DND-41 (cell line): ENCODE results near the gene MTCH1.
"Not testable (repeated sequence)": the region's sequence is repeated elsewhere in the genome, so short reads cannot be mapped to it uniquely, and the experiment has no call there.

Source experiments
- ATAC-seq: fragments of 200-7000 bp; cut with Tn5 transposase; 3 replicates; pipeline ENCODE4 v1.9.1; 2021; ENCODE audit warnings: low read depth; ENCODE audit not compliant: insufficient read depth
- DNase-seq: peaks from one replicate; pipeline ENCODE4 v3.0.0-alpha.2; 2020
- H2AFZ ChIP-seq: 2 replicates; pipeline ENCODE4 v1.6.0; 2012; ENCODE audit warnings: low read depth, low read length
- H3K27ac ChIP-seq: 2 replicates; pipeline ENCODE4 v1.5.1; 2012; ENCODE audit warnings: low read length, inconsistent platforms
- H3K27me3 ChIP-seq: fragments of 200-600 bp; sonication (generic); 2 replicates; pipeline ENCODE4 v1.6.0; 2012; ENCODE audit warnings: low read length, mild to moderate bottlenecking, inconsistent platforms; ENCODE audit not compliant: insufficient read depth, poor library complexity
- H3K36me3 ChIP-seq: 2 replicates; pipeline ENCODE4 v1.5.1; 2012; ENCODE audit warnings: low read length, inconsistent platforms; ENCODE audit not compliant: insufficient read depth
- H3K4me1 ChIP-seq: 2 replicates; pipeline ENCODE4 v1.5.1; 2012; ENCODE audit warnings: mild to moderate bottlenecking, low read length; ENCODE audit not compliant: insufficient read depth
- H3K4me2 ChIP-seq: 2 replicates; pipeline ENCODE4 v1.6.0; 2012; ENCODE audit warnings: mild to moderate bottlenecking, moderate library complexity, low read length, inconsistent platforms; ENCODE audit not compliant: insufficient read depth
- H3K4me3 ChIP-seq, 2 experiments: fragments of 200-600 bp in 1 of 2; shearing (Covaris generic) in 1 of 2; 2 replicates each; pipeline ENCODE4 v1.5.1; 2012 to 2016; ENCODE audit warnings: inconsistent platforms in 2 of 2, low read length in 2 of 2, mild to moderate bottlenecking in 2 of 2, low read depth in 1 of 2, moderate library complexity in 1 of 2
- H3K79me2 ChIP-seq: 2 replicates; pipeline ENCODE4 v1.6.0; 2012; ENCODE audit warnings: low read length, inconsistent platforms; ENCODE audit not compliant: insufficient read depth
- H3K9ac ChIP-seq: 2 replicates; pipeline ENCODE4 v1.6.0; 2012; ENCODE audit warnings: low read depth, mild to moderate bottlenecking, inconsistent platforms, low read length, moderate library complexity
- H3K9me3 ChIP-seq: 2 replicates; pipeline ENCODE4 v1.5.1; 2012; ENCODE audit warnings: low read length, moderate library complexity, mild to moderate bottlenecking, inconsistent platforms; ENCODE audit not compliant: insufficient read depth, severe bottlenecking
- H4K20me1 ChIP-seq: 2 replicates; pipeline ENCODE4 v1.6.0; 2012; ENCODE audit warnings: low read length; ENCODE audit not compliant: insufficient read depth
- EZH2 ChIP-seq: IDR thresholded peaks from 3 replicates; pipeline ENCODE4 v1.6.1; 2012; ENCODE audit warnings: borderline replicate concordance, low read depth, mild to moderate bottlenecking, moderate library complexity, low read length, inconsistent platforms; ENCODE audit not compliant: severe bottlenecking
- TF ChIP-seq, protein P1 (sequence below): IDR thresholded peaks from 2 replicates; pipeline ENCODE4 v1.5.1; 2012; ENCODE audit warnings: borderline replicate concordance, low read length, moderate library complexity, mild to moderate bottlenecking; ENCODE audit not compliant: poor library complexity, severe bottlenecking; ENCODE audit errors: extremely low read depth

MTCH1 gene

DNA sequence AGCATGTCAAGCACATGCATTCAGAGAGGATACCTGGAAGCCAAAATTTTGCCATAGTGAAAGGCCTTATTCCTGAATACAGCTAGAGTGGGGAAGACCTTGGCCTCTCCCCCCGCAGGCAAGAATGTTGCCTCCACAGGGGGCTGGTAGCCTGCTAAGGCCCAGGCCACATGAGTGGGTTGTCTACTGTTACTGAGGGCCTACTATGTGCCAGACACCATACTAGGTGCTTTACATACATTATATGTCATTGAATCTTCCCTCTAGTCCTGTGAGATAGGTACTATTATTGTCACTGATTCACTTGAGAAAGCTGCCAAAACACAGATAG lies 32.1 kb downstream of the MTCH1 start:
- H3K4me2 ChIP-seq, result no peak overlapping the region
- no peak overlapping the region for H3K27ac ChIP-seq
- H2AFZ ChIP-seq, result no peak overlapping the region
- H3K27me3 ChIP-seq, result no peaks in the 10 kb centered on the region
- peaks cover 9% of the 10 kb centered on the region for H3K4me1 ChIP-seq
- no peaks in the 10 kb centered on the region for H4K20me1 ChIP-seq
- no peaks in the 10 kb centered on the region for H3K79me2 ChIP-seq
- no peaks in the 10 kb centered on the region for H3K9me3 ChIP-seq
- H3K9ac ChIP-seq, result no peak overlapping the region
- DNase-seq, result no peak
- no peaks in the 10 kb centered on the region for H3K36me3 ChIP-seq
- H3K4me3 ChIP-seq, result no peak overlapping the region
- TF ChIP-seq, protein P1, sequence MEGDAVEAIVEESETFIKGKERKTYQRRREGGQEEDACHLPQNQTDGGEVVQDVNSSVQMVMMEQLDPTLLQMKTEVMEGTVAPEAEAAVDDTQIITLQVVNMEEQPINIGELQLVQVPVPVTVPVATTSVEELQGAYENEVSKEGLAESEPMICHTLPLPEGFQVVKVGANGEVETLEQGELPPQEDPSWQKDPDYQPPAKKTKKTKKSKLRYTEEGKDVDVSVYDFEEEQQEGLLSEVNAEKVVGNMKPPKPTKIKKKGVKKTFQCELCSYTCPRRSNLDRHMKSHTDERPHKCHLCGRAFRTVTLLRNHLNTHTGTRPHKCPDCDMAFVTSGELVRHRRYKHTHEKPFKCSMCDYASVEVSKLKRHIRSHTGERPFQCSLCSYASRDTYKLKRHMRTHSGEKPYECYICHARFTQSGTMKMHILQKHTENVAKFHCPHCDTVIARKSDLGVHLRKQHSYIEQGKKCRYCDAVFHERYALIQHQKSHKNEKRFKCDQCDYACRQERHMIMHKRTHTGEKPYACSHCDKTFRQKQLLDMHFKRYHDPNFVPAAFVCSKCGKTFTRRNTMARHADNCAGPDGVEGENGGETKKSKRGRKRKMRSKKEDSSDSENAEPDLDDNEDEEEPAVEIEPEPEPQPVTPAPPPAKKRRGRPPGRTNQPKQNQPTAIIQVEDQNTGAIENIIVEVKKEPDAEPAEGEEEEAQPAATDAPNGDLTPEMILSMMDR, result no peak
- TF ChIP-seq EZH2, result no peak
- no peak for ATAC-seq

DNA sequence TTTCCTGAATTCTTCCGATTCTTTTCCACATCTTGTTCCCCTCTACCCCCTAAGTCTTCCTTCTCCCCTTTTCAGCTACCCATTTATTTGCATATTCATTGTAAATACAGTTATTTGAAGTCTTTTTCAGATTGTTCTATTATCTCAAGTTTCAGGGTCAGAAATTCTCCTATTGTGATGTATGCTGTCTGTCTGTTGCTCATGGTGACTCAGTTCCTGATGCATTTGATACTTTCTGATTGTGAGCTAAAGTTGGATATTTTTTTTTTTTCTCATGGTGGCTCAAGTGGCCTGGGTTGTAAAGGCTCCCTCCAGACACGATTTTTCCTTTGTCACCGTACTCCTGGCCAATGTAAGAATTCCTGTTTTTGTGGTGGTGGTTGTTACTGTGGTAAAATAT lies 36.4 kb downstream of the MTCH1 start:
- ATAC-seq, result no peak
- Histone ChIP-seq H3K4me2 (no peak overlapping the region), H3K27me3 (no peaks in the 10 kb centered on the region), H4K20me1 (no peaks in the 10 kb centered on the region), H2AFZ (no peak overlapping the region), H3K4me1 (peaks cover 27% of the 10 kb centered on the region), H3K36me3 (no peaks in the 10 kb centered on the region), H3K9me3 (no peaks in the 10 kb centered on the region), H3K27ac (no peak overlapping the region), H3K4me3 (no peak overlapping the region), H3K9ac (no peak overlapping the region), H3K79me2 (no peaks in the 10 kb centered on the region)
- DNase-seq, result no peak
- TF ChIP-seq EZH2, result no peak

DNA sequence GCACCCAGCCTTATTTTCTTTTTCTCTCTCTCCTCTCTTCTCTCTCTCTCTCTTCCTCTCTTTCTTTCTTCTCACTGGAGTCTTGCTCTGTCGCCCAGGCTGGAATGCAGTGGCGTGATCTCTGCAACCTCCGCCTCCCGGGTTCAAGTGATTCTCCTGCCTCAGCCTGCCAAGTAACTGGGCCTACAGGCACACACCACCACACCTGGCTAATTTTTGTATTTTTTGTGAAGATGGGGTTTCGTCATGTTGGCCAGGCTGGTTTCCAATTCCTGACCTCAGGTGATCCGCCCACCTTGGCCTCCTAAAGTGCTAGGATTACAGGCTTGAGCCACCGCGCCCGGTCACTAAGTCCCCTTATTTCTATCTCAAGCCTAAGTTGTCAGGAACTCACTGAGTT lies 36.9 kb downstream of the MTCH1 start:
- not testable (repeated sequence) for H3K4me2 ChIP-seq, H4K20me1 ChIP-seq, H3K27ac ChIP-seq, H3K36me3 ChIP-seq, H3K4me3 ChIP-seq, DNase-seq, H3K9me3 ChIP-seq, H3K79me2 ChIP-seq, H2AFZ ChIP-seq, ATAC-seq, H3K9ac ChIP-seq, H3K27me3 ChIP-seq
- peaks cover 22% of the 10 kb centered on the region for H3K4me1 ChIP-seq

DNA sequence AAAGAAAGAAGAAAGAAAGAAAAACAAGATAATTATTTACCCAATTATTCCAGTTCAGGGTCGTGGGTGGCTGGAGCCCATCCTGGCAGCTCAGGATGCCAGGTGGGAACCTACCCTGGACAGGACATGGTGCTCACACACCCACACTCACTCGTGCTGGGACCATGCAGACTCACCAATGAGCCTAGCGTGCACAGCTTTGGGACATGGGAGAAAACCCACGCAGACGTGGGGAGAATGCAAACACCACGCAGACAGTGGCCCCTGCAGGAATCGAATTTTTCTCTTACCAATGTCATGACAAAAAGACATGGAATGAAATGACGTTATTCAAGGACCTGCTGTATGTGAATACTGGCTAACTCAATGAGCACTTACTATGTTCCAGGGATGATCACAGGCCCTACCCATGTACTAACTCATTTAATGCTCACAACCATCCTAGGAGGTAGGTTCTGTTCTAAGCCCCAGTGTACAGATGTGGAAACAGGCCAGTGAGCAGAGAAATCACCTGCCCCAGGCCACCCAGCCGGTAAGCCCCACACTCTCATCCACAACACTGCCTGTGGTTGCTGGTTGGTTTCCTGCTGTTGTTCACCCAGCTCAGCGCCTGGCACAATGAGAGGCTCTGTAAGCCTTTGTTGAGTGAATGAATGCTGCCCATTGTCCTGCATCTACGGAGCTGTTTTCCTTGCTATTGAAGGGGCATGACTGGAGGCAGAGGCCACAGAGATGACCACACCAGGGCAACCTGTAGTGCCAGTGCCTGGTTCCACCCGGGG lies 38.2 kb downstream of the MTCH1 start:
- Histone ChIP-seq H3K9me3 (no peaks in the 10 kb centered on the region), H3K4me3 (no peak overlapping the region), H3K79me2 (no peaks in the 10 kb centered on the region), H3K4me2 (no peak overlapping the region), H4K20me1 (no peaks in the 10 kb centered on the region), H2AFZ (no peak overlapping the region), H3K27me3 (no peaks in the 10 kb centered on the region), H3K4me1 (peaks cover 22% of the 10 kb centered on the region), H3K36me3 (no peaks in the 10 kb centered on the region), H3K27ac (peak overlapping the region; percentile 44), H3K9ac (no peak overlapping the region)
- peak; percentile 63 for DNase-seq
- no peak for TF ChIP-seq EZH2
- TF ChIP-seq, protein P1, result no peak
- ATAC-seq, result peak; percentile 96
